Peyer's patch (tissue), 4 donors: ENCODE measurements around the gene NNT. TPM values are rescaled to one million over a fixed set of nuclear protein-coding genes. Genes with fewer than 3 reads are reported as not detected.
"Not testable (repeated sequence)": the region's sequence is repeated elsewhere in the genome, so short reads cannot be mapped to it uniquely, and the experiment has no call there.

Experiments used
- DNase-seq, 3 donors: peaks; one replicate each; pipeline ENCODE4 v3.0.0-alpha.2; 2017 to 2019
- H3K27ac ChIP-seq, 4 donors: fragments of 200-600 bp; sonication (generic); one replicate each; pipeline ENCODE4 v1.5.1; 2016 to 2019
- H3K27me3 ChIP-seq, 2 donors: fragments of 200-600 bp; sonication (generic); one replicate each; pipeline ENCODE4 v1.5.1; 2019
- H3K36me3 ChIP-seq, 3 donors: fragments of 200-600 bp; sonication (generic); one replicate each; pipeline ENCODE4 v1.5.1; 2016 to 2019
- H3K4me1 ChIP-seq, 4 donors: fragments of 200-600 bp; sonication (generic); one replicate each; pipeline ENCODE4 v1.5.1; 2016 to 2019
- H3K4me3 ChIP-seq, 4 donors: fragments of 200-600 bp; sonication (generic); 1 replicate in 3 of 4; 2 replicates in 1 of 4; pipeline ENCODE4 v1.5.1; 2016 to 2019; ENCODE audit warnings: mild to moderate bottlenecking in 1 of 4
- H3K9me3 ChIP-seq, 4 donors: fragments of 200-600 bp; sonication (generic); one replicate each; pipeline ENCODE4 v1.5.1; 2016 to 2019; ENCODE audit warnings: mild to moderate bottlenecking in 1 of 4
- CTCF ChIP-seq, 6 experiments: fragments of 450-650 bp in 4 of 6; fragments of 200-600 bp in 2 of 6; sonication (generic) in 1 of 6; IDR thresholded peaks; one replicate each; pipeline ENCODE4 v1.5.1; 2017 to 2019; ENCODE audit warnings: antibody characterized with exemption in 6 of 6, mild to moderate bottlenecking in 3 of 6, moderate library complexity in 1 of 6
- POLR2A ChIP-seq, 2 donors: fragments of 450-650 bp; IDR thresholded peaks; one replicate each; pipeline ENCODE4 v1.5.1; 2017; ENCODE audit warnings: antibody characterized with exemption in 2 of 2, mild to moderate bottlenecking in 2 of 2, moderate library complexity in 2 of 2
- total RNA-seq, 4 donors: library from RNA; depleted of rRNA; stranded (reverse); fragments of >200 nt; gene quantifications; one replicate each; pipeline ENCODE4 v1.1.0, GENCODE V29; 2016

The NNT gene
- total RNA-seq, 4 donors from 2014 or later: 30.5 to 59.7 (median 44.5) TPM

DNA sequence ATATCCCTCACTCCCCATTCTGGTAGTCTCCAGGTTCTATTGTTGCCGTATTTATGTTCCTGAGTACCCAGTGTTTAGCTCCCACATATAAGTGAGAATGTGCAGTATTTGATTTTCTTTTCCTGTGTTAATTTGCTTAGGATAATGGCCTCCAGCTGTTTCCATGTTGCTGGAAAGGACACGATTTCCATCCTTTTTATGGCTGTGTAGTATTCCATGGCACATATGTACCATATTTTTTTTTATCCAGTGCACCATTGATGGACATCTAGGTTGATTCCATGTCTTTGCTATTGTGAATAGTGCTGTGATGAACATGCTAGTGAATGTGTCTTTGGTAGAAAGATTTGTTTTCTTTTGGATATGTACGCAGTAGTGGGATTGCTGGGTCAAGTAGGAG is 98.2 kb downstream of the NNT start:
- Histone ChIP-seq H3K36me3 (peaks cover 0 to 23% (median 0%) of the 10 kb centered on the region in 3 donors), H3K9me3 (peaks cover 0 to 2% (median 0%) of the 10 kb centered on the region in 4 donors), H3K27ac (no peak overlapping the region), H3K27me3 (no peaks in the 10 kb centered on the region), H3K4me1 (no peaks in the 10 kb centered on the region), H3K4me3 (no peak overlapping the region)
- DNase-seq: no peak
- no peak for TF ChIP-seq POLR2A (IDR thresholded peaks at IDR 0.05)
- no peak for TF ChIP-seq CTCF (IDR thresholded peaks at IDR 0.05)

- TF ChIP-seq CTCF (IDR thresholded peaks at IDR 0.05) (no peak), POLR2A (IDR thresholded peaks at IDR 0.05) (no peak)
- no peaks in the 10 kb centered on the region for H3K4me1 ChIP-seq
Measured at GRCh38 chr5:43702293-43702692, 99.3 kb downstream of the NNT start.

DNA sequence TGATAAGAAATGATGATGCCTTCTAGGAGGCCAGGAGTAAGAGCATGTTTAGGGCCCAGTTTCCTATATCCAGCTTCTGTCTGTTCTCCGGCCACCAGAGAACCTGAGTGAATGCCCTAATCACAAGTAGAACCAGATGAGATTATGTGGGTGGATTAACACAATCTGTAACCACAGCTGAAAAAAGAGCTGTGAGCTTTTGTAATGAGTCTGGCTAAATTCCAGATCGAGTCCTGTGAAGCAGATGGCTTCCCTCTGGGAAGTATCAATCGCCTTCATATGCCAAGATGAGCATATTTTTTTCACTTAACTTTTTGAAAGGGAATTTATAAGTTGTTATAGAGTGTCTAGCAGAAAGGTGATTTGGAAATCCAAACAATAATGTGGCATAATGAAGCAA is 99.8 kb downstream of the NNT start:
- Histone ChIP-seq H3K27ac (no peak overlapping the region), H3K4me3 (no peak overlapping the region), H3K27me3 (no peaks in the 10 kb centered on the region), H3K36me3 (peaks cover 0 to 23% (median 0%) of the 10 kb centered on the region in 3 donors), H3K9me3 (no peaks in the 10 kb centered on the region), H3K4me1 (no peaks in the 10 kb centered on the region)
- no peak for DNase-seq
- no peak for TF ChIP-seq CTCF (IDR thresholded peaks at IDR 0.05)
- no peak for TF ChIP-seq POLR2A (IDR thresholded peaks at IDR 0.05)

More at GRCh38 chr5:43702293-43702692, 99.3 kb downstream of the NNT start:
- Histone ChIP-seq H3K36me3 (peaks cover 0 to 23% (median 0%) of the 10 kb centered on the region in 3 donors), H3K27me3 (no peaks in the 10 kb centered on the region), H3K4me3 (no peak overlapping the region), H3K9me3 (no peaks in the 10 kb centered on the region), H3K27ac (no peak overlapping the region)
- no peak for DNase-seq

- TF ChIP-seq CTCF (IDR thresholded peaks at IDR 0.05): no peak
- no peak for TF ChIP-seq POLR2A (IDR thresholded peaks at IDR 0.05)
- no peak overlapping the region for H3K27ac ChIP-seq
Measured at GRCh38 chr5:43704243-43704642, 101.3 kb downstream of the NNT start.

DNA sequence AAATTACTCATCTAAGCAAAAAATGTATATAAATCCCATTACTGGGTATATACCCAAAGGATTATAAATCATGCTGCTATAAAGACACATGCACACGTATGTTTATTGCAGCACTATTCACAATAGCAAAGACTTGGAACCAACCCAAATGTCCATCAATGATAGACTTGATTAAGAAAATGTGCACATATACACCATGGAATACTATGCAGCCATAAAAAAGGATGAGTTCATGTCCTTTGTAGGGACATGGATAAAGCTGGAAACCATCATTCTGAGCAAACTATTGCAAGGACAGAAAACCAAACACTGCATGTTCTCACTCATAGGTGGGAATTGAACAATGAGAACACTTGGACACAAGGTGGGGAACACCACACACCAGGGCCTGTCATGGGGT is 103.6 kb downstream of the NNT start:
- H3K27me3 ChIP-seq, H3K27ac ChIP-seq, H3K4me3 ChIP-seq, H3K4me1 ChIP-seq, H3K9me3 ChIP-seq, DNase-seq: not testable (repeated sequence)
- peaks cover 0 to 23% (median 0%) of the 10 kb centered on the region in 3 donors for H3K36me3 ChIP-seq

More at GRCh38 chr5:43704243-43704642, 101.3 kb downstream of the NNT start:
- H3K36me3 ChIP-seq: peaks cover 0 to 23% (median 0%) of the 10 kb centered on the region in 3 donors
- no peak for DNase-seq
- no peaks in the 10 kb centered on the region for H3K9me3 ChIP-seq
- H3K27me3 ChIP-seq: no peaks in the 10 kb centered on the region
- H3K4me3 ChIP-seq: no peak overlapping the region
- no peaks in the 10 kb centered on the region for H3K4me1 ChIP-seq

DNA sequence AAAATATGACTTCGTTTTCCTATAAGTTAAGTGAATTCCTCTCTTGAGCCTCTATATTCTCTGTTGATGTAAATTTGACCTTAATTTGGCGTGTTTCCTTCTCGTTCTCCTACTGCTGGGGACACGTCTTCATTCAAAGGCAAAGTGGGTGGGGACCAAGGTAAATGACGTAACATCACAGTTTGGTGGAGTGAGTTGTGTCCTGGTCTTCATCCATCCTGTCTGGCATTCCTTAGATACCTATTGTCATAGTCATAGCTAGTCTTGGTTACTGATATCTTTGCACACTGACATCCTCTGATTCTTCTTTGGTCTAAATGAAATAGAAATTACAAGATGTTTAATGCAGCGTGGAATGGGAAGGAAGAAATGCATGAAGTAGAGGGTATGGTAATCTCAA is 108.5 kb downstream of the NNT start:
- DNase-seq: no peak
- Histone ChIP-seq H3K36me3 (no peaks in the 10 kb centered on the region), H3K4me1 (no peaks in the 10 kb centered on the region), H3K4me3 (no peak overlapping the region), H3K27me3 (no peaks in the 10 kb centered on the region), H3K9me3 (no peaks in the 10 kb centered on the region), H3K27ac (no peak overlapping the region)
- no peak for TF ChIP-seq CTCF (IDR thresholded peaks at IDR 0.05)
- TF ChIP-seq POLR2A (IDR thresholded peaks at IDR 0.05): no peak
